PC-3 (cell line): ENCODE results near the gene CARMIL1. TPM values are rescaled to one million over a fixed set of nuclear protein-coding genes. Genes with fewer than 3 reads are reported as not detected.

ENCODE experiments used
- ATAC-seq: fragments of 200-7000 bp; cut with Tn5 transposase; 2 replicates; pipeline ENCODE4 v1.9.1; 2020; ENCODE audit warnings: mild to moderate bottlenecking, moderate library complexity
- BruUV-seq: library from RNA; stranded (reverse); fragments of 400-500 nt; replicated peaks from 2 replicates; lab custom pipeline; 2021; lab: Mats Ljungman, UMichigan
- CTCF ChIA-PET: fragments of 300-600 bp; sonication (Branson Sonifier 250); formaldehyde crosslinking; loops from one replicate; lab custom pipeline; 2022; ENCODE audit warnings: antibody characterized with exemption; lab: Charles Lee
- POLR2A ChIA-PET: fragments of 300-600 bp; sonication (Branson Sonifier 250); formaldehyde crosslinking; loops from one replicate; lab custom pipeline; 2022; ENCODE audit warnings: antibody characterized with exemption; ENCODE audit not compliant: unreplicated experiment; lab: Charles Lee
- DNase-seq: peaks from one replicate; pipeline ENCODE4 v3.0.0-alpha.2; 2015
- H2AFZ ChIP-seq: fragments of 300-600 bp; sonication (generic); 2 replicates; pipeline ENCODE4 v1.6.0; 2016; ENCODE audit warnings: antibody characterized with exemption, low read length
- H3F3A ChIP-seq: fragments of 300-600 bp; sonication (generic); one replicate; pipeline ENCODE4 v1.6.0; 2017; ENCODE audit warnings: antibody characterized with exemption, low read length, control low read depth, mild to moderate bottlenecking; ENCODE audit not compliant: unreplicated experiment
- H3K27ac ChIP-seq: fragments of 300-600 bp; sonication (generic); 2 replicates; pipeline ENCODE4 v1.5.1; 2016; ENCODE audit warnings: mild to moderate bottlenecking, low read length
- H3K27me3 ChIP-seq: fragments of 300-600 bp; sonication (generic); 2 replicates; pipeline ENCODE4 v1.6.1; 2016; ENCODE audit warnings: low read length, mixed read lengths
- H3K36me3 ChIP-seq: fragments of 300-600 bp; sonication (generic); 2 replicates; pipeline ENCODE4 v1.6.1; 2016; ENCODE audit warnings: low read depth, mixed run types, low read length, mixed read lengths
- H3K4me1 ChIP-seq: fragments of 300-600 bp; sonication (generic); 2 replicates; pipeline ENCODE4 v1.5.1; 2016; ENCODE audit warnings: low read length; ENCODE audit not compliant: insufficient read depth
- H3K4me2 ChIP-seq: fragments of 300-600 bp; sonication (generic); 2 replicates; pipeline ENCODE4 v1.6.0; 2016; ENCODE audit warnings: low read length
- H3K4me3 ChIP-seq: fragments of 300-600 bp; sonication (generic); 2 replicates; pipeline ENCODE4 v1.5.1; 2016; ENCODE audit warnings: mild to moderate bottlenecking, low read length, mixed read lengths
- H3K79me2 ChIP-seq: fragments of 300-600 bp; sonication (generic); 2 replicates; pipeline ENCODE4 v1.6.1; 2017; ENCODE audit warnings: low read length, mixed read lengths
- H3K9ac ChIP-seq: fragments of 300-600 bp; sonication (generic); 2 replicates; pipeline ENCODE4 v1.6.0; 2016; ENCODE audit warnings: mild to moderate bottlenecking, low read length
- H3K9me2 ChIP-seq: fragments of 300-600 bp; sonication (generic); replicated peaks from 2 replicates; pipeline ENCODE4 v1.6.1; 2016; ENCODE audit warnings: mixed run types, low read length, mixed read lengths
- H3K9me3 ChIP-seq: fragments of 300-600 bp; sonication (generic); 2 replicates; pipeline ENCODE4 v1.6.1; 2016; ENCODE audit warnings: low read length, mixed read lengths
- H4K20me1 ChIP-seq: fragments of 300-600 bp; sonication (generic); 2 replicates; pipeline ENCODE4 v1.6.1; 2016; ENCODE audit warnings: low read length, mixed read lengths
- CTCF ChIP-seq: fragments of 300-600 bp; sonication (generic); conservative IDR thresholded peaks from 2 replicates; pipeline ENCODE4 v1.5.1; 2017; ENCODE audit warnings: antibody characterized with exemption, low read depth, mild to moderate bottlenecking, low read length
- EZH2 ChIP-seq: fragments of 300-600 bp; sonication (generic); IDR thresholded peaks from one replicate; pipeline ENCODE4 v1.6.1; 2017; ENCODE audit warnings: antibody characterized with exemption, mild to moderate bottlenecking, low read length; ENCODE audit not compliant: unreplicated experiment
- EZH2phosphoT487 ChIP-seq: fragments of 300-600 bp; sonication (generic); IDR thresholded peaks from 2 replicates; pipeline ENCODE4 v1.6.1; 2018; ENCODE audit warnings: mild to moderate bottlenecking, antibody characterized with exemption, low read length, borderline replicate concordance
- intact Hi-C: fragments of 100-400 bp; cut with micrococcal nuclease; formaldehyde crosslinking; loops from 2 replicates; pipeline ENCODE4 v1.9.0; 2023
- total RNA-seq: library from RNA; depleted of rRNA; stranded (reverse); fragments of >200 nt; gene quantifications from 2 replicates; pipeline ENCODE4 v1.2.3, GENCODE V29; 2014

The CARMIL1 gene
- total RNA-seq, 1 experiment from 2014 or later, result 22.0 TPM

DNA sequence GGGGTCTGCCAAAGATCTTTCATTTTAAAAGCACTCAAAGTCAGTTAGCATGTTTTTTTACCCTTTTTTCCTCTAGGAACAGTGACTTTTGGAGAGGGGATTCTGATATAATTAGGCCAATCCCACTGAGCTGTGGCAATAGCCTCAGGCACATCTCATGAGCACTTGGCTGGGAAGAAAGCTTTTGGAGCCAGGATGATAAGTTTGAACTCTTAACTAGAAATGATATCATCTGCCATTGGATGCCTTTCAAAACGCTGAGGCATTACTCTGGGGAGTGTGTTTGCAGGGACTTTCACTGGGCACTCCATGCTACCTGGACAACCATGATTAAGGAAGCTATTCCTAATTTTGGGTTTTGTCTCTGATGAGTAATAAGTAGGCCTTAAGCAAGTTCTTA, 376.5 kb downstream of the CARMIL1 start:
- Histone ChIP-seq H2AFZ (no peak overlapping the region), H3K79me2 (no peaks in the 10 kb centered on the region), H3K27me3 (peaks cover 54% of the 10 kb centered on the region), H3K4me1 (peaks cover 5% of the 10 kb centered on the region; the same call in 1 of the 2 replicates), H3K36me3 (no peaks in the 10 kb centered on the region), H3K9me2 (no peaks in the 10 kb centered on the region), H3K27ac (no peak overlapping the region), H3K4me3 (no peak overlapping the region), H3K4me2 (no peak overlapping the region), H3K9ac (no peak overlapping the region), H3K9me3 (no peaks in the 10 kb centered on the region), H3F3A (no peaks in the 10 kb centered on the region), H4K20me1 (no peaks in the 10 kb centered on the region)
- ATAC-seq (no peak), DNase-seq (peak; percentile 12)
- ChIA-PET CTCF (no interaction called here), POLR2A (no interaction called here)
- no TSS peak for BruUV-seq
- intact Hi-C loops, result no loop called here
- TF ChIP-seq EZH2phosphoT487 (no peak), CTCF (no peak), EZH2 (no peak)

GRCh38 chr6:25659633-25660368, 380.6 kb downstream of the CARMIL1 start:
- Histone ChIP-seq H3K36me3 (no peaks in the 10 kb centered on the region), H3K79me2 (no peaks in the 10 kb centered on the region), H3K9me2 (no peaks in the 10 kb centered on the region), H3K4me3 (no peak overlapping the region), H4K20me1 (no peaks in the 10 kb centered on the region), H3F3A (no peaks in the 10 kb centered on the region), H3K27me3 (peaks cover 30% of the 10 kb centered on the region; the same call in 1 of the 2 replicates), H3K4me2 (no peak overlapping the region), H3K27ac (no peak overlapping the region), H2AFZ (no peak overlapping the region), H3K4me1 (peaks cover 7% of the 10 kb centered on the region; the same call in 1 of the 2 replicates), H3K9ac (no peak overlapping the region), H3K9me3 (no peaks in the 10 kb centered on the region)
- ChIA-PET POLR2A (no interaction called here), CTCF (no interaction called here)
- TF ChIP-seq EZH2phosphoT487 (no peak), CTCF (no peak), EZH2 (no peak)
- intact Hi-C loops, result no loop called here
- no peak for ATAC-seq
- no TSS peak for BruUV-seq
- DNase-seq, result no peak

DNA sequence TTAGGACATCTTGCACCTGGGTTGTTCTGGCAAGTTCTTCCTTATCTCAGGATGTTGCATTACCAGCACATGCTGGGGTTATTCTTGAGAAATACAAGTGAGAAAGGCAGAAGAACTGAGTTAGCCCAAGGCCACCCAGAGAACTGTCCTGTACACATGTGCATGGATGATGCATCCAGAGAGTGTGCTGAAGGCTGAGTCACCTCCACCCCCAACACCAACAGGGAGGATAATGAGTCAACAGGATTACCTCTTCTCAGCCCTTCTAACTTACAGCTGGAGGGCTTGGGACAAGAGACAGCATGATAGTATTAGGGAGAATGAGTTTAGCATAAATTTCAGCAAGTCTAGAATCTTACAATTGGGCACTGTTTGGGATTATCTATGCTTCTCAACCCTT, 381.3 kb downstream of the CARMIL1 start:
- H3K9ac ChIP-seq, result no peak overlapping the region
- no peak overlapping the region for H3K27ac ChIP-seq
- H3K4me1 ChIP-seq, result peaks cover 7% of the 10 kb centered on the region; the same call in 1 of the 2 replicates
- peaks cover 30% of the 10 kb centered on the region; the same call in 1 of the 2 replicates for H3K27me3 ChIP-seq
- no peaks in the 10 kb centered on the region for H3F3A ChIP-seq
- CTCF ChIA-PET, result no interaction called here
- no peaks in the 10 kb centered on the region for H4K20me1 ChIP-seq
- no TSS peak for BruUV-seq
- no peaks in the 10 kb centered on the region for H3K79me2 ChIP-seq
- POLR2A ChIA-PET, result no interaction called here
- ATAC-seq, result peak; percentile 100
- TF ChIP-seq EZH2phosphoT487, result no peak
- no peak for TF ChIP-seq EZH2
- TF ChIP-seq CTCF, result no peak
- no peak overlapping the region for H3K4me3 ChIP-seq
- DNase-seq, result peak; percentile 82
- H3K4me2 ChIP-seq, result no peak overlapping the region
- H3K36me3 ChIP-seq, result no peaks in the 10 kb centered on the region
- H3K9me2 ChIP-seq, result no peaks in the 10 kb centered on the region
- H2AFZ ChIP-seq, result no peak overlapping the region
- H3K9me3 ChIP-seq, result no peaks in the 10 kb centered on the region
- intact Hi-C loops, result no loop called here
